DMS114 treated with DMSO at 0.1 percent for 48 hours (cell line): Measurements from ENCODE around the gene WDR44.
"Not testable (repeated sequence)": the region's sequence is repeated elsewhere in the genome, so short reads cannot be mapped to it uniquely, and the experiment has no call there.

ENCODE experiments used
- DNase-seq: peaks from one replicate; lab custom pipeline; 2025; ENCODE audit not compliant: unreplicated experiment; lab: John Stamatoyannopoulos, UW

Gene WDR44

GRCh38 chrX:118356154-118356701 lies 10.3 kb downstream of the WDR44 start:
- DNase-seq = no peak

- DNase-seq = no peak
These were observed 14.7 kb downstream of the WDR44 start for GRCh38 chrX:118360429-118361125.

GRCh38 chrX:118364261-118364660 lies 18.4 kb downstream of the WDR44 start:
- DNase-seq = no peak

- no peak for DNase-seq
These were observed 21.4 kb downstream of the WDR44 start for GRCh38 chrX:118367338-118367737.

GRCh38 chrX:118368398-118368797 lies 22.5 kb downstream of the WDR44 start:
- no peak for DNase-seq

- DNase-seq = no peak
These were observed 25.2 kb downstream of the WDR44 start for GRCh38 chrX:118370921-118371624.

- DNase-seq = no peak
These were observed 27.6 kb downstream of the WDR44 start for GRCh38 chrX:118373538-118373937.

GRCh38 chrX:118383120-118383519 lies 37.2 kb downstream of the WDR44 start:
- no peak for DNase-seq

GRCh38 chrX:118392716-118393115 lies 46.8 kb downstream of the WDR44 start:
- no peak for DNase-seq

GRCh38 chrX:118396113-118396512 lies 50.2 kb downstream of the WDR44 start:
- DNase-seq = no peak

GRCh38 chrX:118418811-118419251 lies 72.9 kb downstream of the WDR44 start:
- DNase-seq = no peak

- no peak for DNase-seq
These were observed 74.6 kb downstream of the WDR44 start for GRCh38 chrX:118420462-118420861.

- no peak for DNase-seq
These were observed 77.7 kb downstream of the WDR44 start for GRCh38 chrX:118423558-118423957.

- DNase-seq = no peak
These were observed 86.9 kb downstream of the WDR44 start for GRCh38 chrX:118432799-118433198.

GRCh38 chrX:118437283-118437682 lies 91.4 kb downstream of the WDR44 start:
- DNase-seq = no peak

GRCh38 chrX:118448273-118448783 lies 102.4 kb downstream of the WDR44 start:
- DNase-seq = no peak

- no peak for DNase-seq
These were observed 109.1 kb downstream of the WDR44 start for GRCh38 chrX:118455013-118455412.

- peak; percentile 17 for DNase-seq
These were observed 113.6 kb downstream of the WDR44 start for GRCh38 chrX:118459494-118459893.

- DNase-seq = no peak
These were observed 118.6 kb downstream of the WDR44 start for GRCh38 chrX:118464501-118464900.

- no peak for DNase-seq
These were observed 122.2 kb downstream of the WDR44 start for GRCh38 chrX:118468122-118468521.

- DNase-seq = not testable (repeated sequence)
These were observed 124.9 kb downstream of the WDR44 start for GRCh38 chrX:118470721-118471347.

GRCh38 chrX:118474586-118474985 lies 128.7 kb downstream of the WDR44 start:
- DNase-seq = no peak
